Adipocyte (in vitro differentiated cells): ENCODE measurements around the gene PNMA8B.
A peak's percentile ranks its signal among the peaks of the same experiment; 100 is the strongest.

Experiments used
- DNase-seq: peaks from one replicate; pipeline ENCODE4 v3.0.0-alpha.2; 2015; ENCODE audit warnings: low read depth
- H3K27me3 ChIP-seq: replicated peaks from 2 replicates; pipeline ENCODE4 v1.7.0; 2013; ENCODE audit warnings: mild to moderate bottlenecking, low read length, moderate library complexity; ENCODE audit not compliant: control insufficient read depth, insufficient read depth
- H3K36me3 ChIP-seq: 2 replicates; pipeline ENCODE4 v1.7.0; 2013; ENCODE audit warnings: low read length, mild to moderate bottlenecking, moderate library complexity; ENCODE audit not compliant: control insufficient read depth, insufficient read depth, severe bottlenecking
- H3K4me1 ChIP-seq: 2 replicates; pipeline ENCODE4 v1.7.0; 2013; ENCODE audit warnings: mild to moderate bottlenecking, low read length, moderate library complexity; ENCODE audit not compliant: control insufficient read depth, insufficient read depth
- H3K4me3 ChIP-seq: 2 replicates; pipeline ENCODE4 v1.7.0; 2013; ENCODE audit warnings: mild to moderate bottlenecking, low read length, moderate library complexity
- H3K9ac ChIP-seq: 2 replicates; pipeline ENCODE4 v1.7.0; 2013; ENCODE audit warnings: mild to moderate bottlenecking, low read length, moderate library complexity
- H3K9me3 ChIP-seq: 2 replicates; pipeline ENCODE4 v1.7.0; 2013; ENCODE audit warnings: mild to moderate bottlenecking, low read length, moderate library complexity; ENCODE audit not compliant: control insufficient read depth

PNMA8B gene

GRCh38 chr19:46466536-46467196 is 29.0 kb downstream of the PNMA8B start:
- DNase-seq, result peak; percentile 87
- Histone ChIP-seq H3K4me3 (peak overlapping the region; percentile 73), H3K36me3 (no peaks in the 10 kb centered on the region), H3K4me1 (peaks cover 21% of the 10 kb centered on the region), H3K9me3 (no peaks in the 10 kb centered on the region), H3K27me3 (no peaks in the 10 kb centered on the region), H3K9ac (peak overlapping the region; percentile 63)

- Histone ChIP-seq H3K36me3 (no peaks in the 10 kb centered on the region), H3K9me3 (no peaks in the 10 kb centered on the region), H3K4me3 (no peak overlapping the region), H3K27me3 (no peaks in the 10 kb centered on the region), H3K9ac (no peak overlapping the region), H3K4me1 (peaks cover 19% of the 10 kb centered on the region)
- DNase-seq, result no peak
Measured at GRCh38 chr19:46463516-46463915, 32.2 kb downstream of the PNMA8B start.

- Histone ChIP-seq H3K9ac (no peak overlapping the region), H3K4me3 (no peak overlapping the region), H3K36me3 (no peaks in the 10 kb centered on the region), H3K27me3 (no peaks in the 10 kb centered on the region), H3K4me1 (peaks cover 8% of the 10 kb centered on the region), H3K9me3 (no peaks in the 10 kb centered on the region)
- DNase-seq, result no peak
Measured at GRCh38 chr19:46461537-46461936, 34.1 kb downstream of the PNMA8B start.

- Histone ChIP-seq H3K27me3 (no peaks in the 10 kb centered on the region), H3K9me3 (no peaks in the 10 kb centered on the region), H3K36me3 (no peaks in the 10 kb centered on the region), H3K4me3 (no peak overlapping the region), H3K9ac (no peak overlapping the region), H3K4me1 (peaks cover 2% of the 10 kb centered on the region)
- DNase-seq, result no peak
Measured at GRCh38 chr19:46460981-46461380, 34.7 kb downstream of the PNMA8B start.

- Histone ChIP-seq H3K9me3 (no peaks in the 10 kb centered on the region), H3K4me3 (no peak overlapping the region), H3K36me3 (no peaks in the 10 kb centered on the region), H3K9ac (no peak overlapping the region), H3K4me1 (peaks cover 2% of the 10 kb centered on the region), H3K27me3 (no peaks in the 10 kb centered on the region)
- DNase-seq, result no peak
Measured at GRCh38 chr19:46460055-46460454, 35.6 kb downstream of the PNMA8B start.

GRCh38 chr19:46456930-46457329 is 38.7 kb downstream of the PNMA8B start:
- peaks cover 2% of the 10 kb centered on the region for H3K4me1 ChIP-seq
- no peaks in the 10 kb centered on the region for H3K9me3 ChIP-seq
- no peaks in the 10 kb centered on the region for H3K36me3 ChIP-seq
- no peak overlapping the region for H3K9ac ChIP-seq
- H3K4me3 ChIP-seq, result no peak overlapping the region
- H3K27me3 ChIP-seq, result no peaks in the 10 kb centered on the region
- DNase-seq, result no peak

GRCh38 chr19:46454244-46454643 is 41.4 kb downstream of the PNMA8B start:
- H3K27me3 ChIP-seq, result no peaks in the 10 kb centered on the region
- H3K36me3 ChIP-seq, result no peaks in the 10 kb centered on the region
- no peak for DNase-seq
- no peak overlapping the region for H3K9ac ChIP-seq
- H3K4me1 ChIP-seq, result no peaks in the 10 kb centered on the region
- no peak overlapping the region for H3K4me3 ChIP-seq
- no peaks in the 10 kb centered on the region for H3K9me3 ChIP-seq

GRCh38 chr19:46453661-46454060 is 42.0 kb downstream of the PNMA8B start:
- Histone ChIP-seq H3K9ac (no peak overlapping the region), H3K4me1 (no peaks in the 10 kb centered on the region), H3K36me3 (no peaks in the 10 kb centered on the region), H3K9me3 (no peaks in the 10 kb centered on the region), H3K27me3 (no peaks in the 10 kb centered on the region), H3K4me3 (no peak overlapping the region)
- DNase-seq, result no peak

GRCh38 chr19:46452186-46452585 is 43.5 kb downstream of the PNMA8B start:
- DNase-seq, result no peak
- H3K9me3 ChIP-seq, result no peaks in the 10 kb centered on the region
- no peaks in the 10 kb centered on the region for H3K4me1 ChIP-seq
- no peaks in the 10 kb centered on the region for H3K27me3 ChIP-seq
- no peak overlapping the region for H3K4me3 ChIP-seq
- H3K36me3 ChIP-seq, result no peaks in the 10 kb centered on the region
- H3K9ac ChIP-seq, result no peak overlapping the region

GRCh38 chr19:46451352-46451751 is 44.3 kb downstream of the PNMA8B start:
- H3K9me3 ChIP-seq, result no peaks in the 10 kb centered on the region
- H3K4me3 ChIP-seq, result no peak overlapping the region
- no peaks in the 10 kb centered on the region for H3K27me3 ChIP-seq
- no peak overlapping the region for H3K9ac ChIP-seq
- no peaks in the 10 kb centered on the region for H3K36me3 ChIP-seq
- no peaks in the 10 kb centered on the region for H3K4me1 ChIP-seq
- no peak for DNase-seq

- no peaks in the 10 kb centered on the region for H3K4me1 ChIP-seq
- H3K9ac ChIP-seq, result no peak overlapping the region
- H3K4me3 ChIP-seq, result no peak overlapping the region
- H3K36me3 ChIP-seq, result no peaks in the 10 kb centered on the region
- no peaks in the 10 kb centered on the region for H3K27me3 ChIP-seq
- DNase-seq, result no peak
- no peaks in the 10 kb centered on the region for H3K9me3 ChIP-seq
Measured at GRCh38 chr19:46450737-46451136, 44.9 kb downstream of the PNMA8B start.

- no peak overlapping the region for H3K4me3 ChIP-seq
- DNase-seq, result no peak
- no peaks in the 10 kb centered on the region for H3K27me3 ChIP-seq
- no peaks in the 10 kb centered on the region for H3K36me3 ChIP-seq
- no peaks in the 10 kb centered on the region for H3K9me3 ChIP-seq
- no peak overlapping the region for H3K9ac ChIP-seq
- H3K4me1 ChIP-seq, result peaks cover 3% of the 10 kb centered on the region
Measured at GRCh38 chr19:46449228-46449627, 46.4 kb downstream of the PNMA8B start.
